Mammary epithelial cell (primary cell): ENCODE measurements around the gene HNRNPDL.

Source experiments
- EZH2 ChIP-seq: IDR thresholded peaks from 2 replicates; pipeline ENCODE4 v1.6.1; 2012; ENCODE audit warnings: low read length, inconsistent platforms, borderline replicate concordance
- TF ChIP-seq, protein P1 (sequence below), 2 donors: IDR thresholded peaks in 1 of 2; conservative IDR thresholded peaks in 1 of 2; 2 replicates each; pipeline ENCODE4 v1.5.1; 2011 to 2012; ENCODE audit warnings: inconsistent platforms in 2 of 2, low read length in 2 of 2, mild to moderate bottlenecking in 2 of 2, control low read depth in 1 of 2, low read depth in 1 of 2; ENCODE audit not compliant: insufficient read depth in 1 of 2; ENCODE audit errors: extremely low read depth in 1 of 2

DNA sequence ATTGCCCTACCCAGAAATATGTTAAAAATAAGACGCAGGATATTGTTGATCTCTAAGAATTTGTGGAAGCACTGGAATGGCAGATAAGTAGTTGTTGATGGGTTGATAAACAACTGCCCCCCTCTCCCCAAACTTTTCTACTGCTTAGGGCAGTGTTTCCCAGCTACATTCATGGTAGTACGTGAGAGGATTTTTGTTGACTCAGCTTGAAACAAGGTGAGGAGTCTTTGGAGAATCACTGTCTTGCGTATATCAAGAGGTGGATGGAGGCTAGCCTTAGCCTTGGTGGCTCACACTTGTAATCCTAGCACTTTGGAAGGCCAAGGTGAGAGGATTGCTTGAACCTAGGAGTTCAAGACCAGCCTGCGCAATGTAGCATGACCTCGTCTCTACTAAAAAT is 5.9 kb upstream of the HNRNPDL start:
- TF ChIP-seq EZH2 = no peak
- TF ChIP-seq, protein P1, sequence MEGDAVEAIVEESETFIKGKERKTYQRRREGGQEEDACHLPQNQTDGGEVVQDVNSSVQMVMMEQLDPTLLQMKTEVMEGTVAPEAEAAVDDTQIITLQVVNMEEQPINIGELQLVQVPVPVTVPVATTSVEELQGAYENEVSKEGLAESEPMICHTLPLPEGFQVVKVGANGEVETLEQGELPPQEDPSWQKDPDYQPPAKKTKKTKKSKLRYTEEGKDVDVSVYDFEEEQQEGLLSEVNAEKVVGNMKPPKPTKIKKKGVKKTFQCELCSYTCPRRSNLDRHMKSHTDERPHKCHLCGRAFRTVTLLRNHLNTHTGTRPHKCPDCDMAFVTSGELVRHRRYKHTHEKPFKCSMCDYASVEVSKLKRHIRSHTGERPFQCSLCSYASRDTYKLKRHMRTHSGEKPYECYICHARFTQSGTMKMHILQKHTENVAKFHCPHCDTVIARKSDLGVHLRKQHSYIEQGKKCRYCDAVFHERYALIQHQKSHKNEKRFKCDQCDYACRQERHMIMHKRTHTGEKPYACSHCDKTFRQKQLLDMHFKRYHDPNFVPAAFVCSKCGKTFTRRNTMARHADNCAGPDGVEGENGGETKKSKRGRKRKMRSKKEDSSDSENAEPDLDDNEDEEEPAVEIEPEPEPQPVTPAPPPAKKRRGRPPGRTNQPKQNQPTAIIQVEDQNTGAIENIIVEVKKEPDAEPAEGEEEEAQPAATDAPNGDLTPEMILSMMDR (conservative IDR thresholded peaks at IDR 0.05 in 1 of 2, IDR thresholded peaks at IDR 0.05 in 1 of 2; ENCODE audit: extremely low read depth in 1 of 2, insufficient read depth in 1 of 2, low read depth in 1 of 2, low read length in 2 of 2) = no peak
